Fibroblast of skin of left biceps (primary cell): ENCODE data around the gene ASMT.
"Not testable (repeated sequence)": the region's sequence is repeated elsewhere in the genome, so short reads cannot be mapped to it uniquely, and the experiment has no call there.

Experiments
- DNase-seq, 2 experiments: peaks; one replicate each; pipeline ENCODE4 v3.0.0-alpha.2; 2013; ENCODE audit warnings: low read depth in 2 of 2

Gene ASMT

DNA sequence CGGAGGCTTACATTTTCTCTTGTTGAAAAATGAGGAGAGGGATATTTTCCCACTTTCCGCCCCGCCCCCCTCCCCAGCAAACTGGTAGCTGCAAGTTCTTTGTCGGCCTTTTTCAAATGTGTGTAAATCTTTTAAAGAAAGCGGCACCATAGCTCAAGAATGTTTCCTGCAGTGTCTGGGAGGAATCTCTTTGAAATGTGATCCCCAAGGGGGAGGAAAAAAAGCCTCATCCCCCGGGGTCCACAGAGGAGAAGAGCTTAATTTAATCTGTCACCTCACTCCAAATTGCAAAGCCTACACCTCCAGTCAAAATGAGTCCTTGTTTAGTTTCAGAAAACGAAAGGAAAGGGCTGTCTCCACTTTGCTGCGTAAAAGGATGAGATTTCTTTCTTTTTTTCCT, 34.8 kb downstream of the ASMT start:
- DNase-seq, result no peak

DNA sequence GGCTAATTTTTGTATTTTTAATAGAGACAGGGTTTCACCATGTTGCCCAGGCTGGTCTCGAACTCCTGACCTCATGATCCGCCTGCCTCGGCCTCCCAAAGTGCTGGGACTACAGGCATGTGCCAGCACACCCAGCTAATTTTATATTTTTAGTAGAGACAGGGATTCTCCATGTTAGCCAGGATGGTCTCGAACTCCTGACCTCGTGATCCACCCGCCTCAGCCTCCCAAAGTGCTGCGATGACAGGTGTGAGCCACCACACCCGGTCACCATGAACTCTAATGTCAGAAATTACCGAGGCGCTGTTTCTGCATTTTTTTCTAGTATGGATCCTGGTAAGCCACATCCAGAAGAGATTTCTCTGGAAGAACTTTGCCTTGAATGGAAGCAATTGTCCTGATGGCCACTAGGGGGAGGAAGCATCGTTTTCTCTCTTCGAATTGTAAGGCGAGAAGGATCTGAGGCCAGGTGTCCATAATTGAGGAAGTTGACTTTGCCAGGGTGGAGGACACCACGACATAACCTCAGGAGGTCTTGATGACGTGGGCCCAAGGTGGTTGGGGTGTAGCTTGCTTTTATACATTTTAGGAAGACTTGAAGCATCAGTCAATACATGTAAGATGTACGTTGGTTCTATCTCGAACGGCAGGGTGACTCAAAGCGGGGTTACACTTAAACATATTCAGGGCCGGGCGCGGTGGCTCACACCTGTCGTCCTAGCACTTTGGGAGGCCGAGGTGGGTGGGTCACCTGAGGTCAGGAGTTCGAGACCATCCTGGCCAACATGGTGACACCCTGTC, 37.4 kb downstream of the ASMT start:
- DNase-seq, result not testable (repeated sequence)

DNA sequence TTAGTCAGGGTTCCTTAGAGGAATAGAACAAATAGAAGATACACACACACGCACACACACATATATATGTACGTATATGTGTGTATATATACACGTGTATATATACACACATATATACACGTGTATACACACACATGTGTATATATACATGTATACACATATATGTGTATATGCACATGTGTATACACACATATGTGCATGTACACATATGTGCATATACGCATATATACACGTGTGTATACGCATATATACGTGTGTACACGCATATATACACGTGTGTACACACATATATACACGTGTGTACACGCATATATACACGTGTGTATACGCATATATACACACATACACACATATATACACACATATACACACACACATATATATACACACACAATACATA, 41.5 kb downstream of the ASMT start:
- no peak for DNase-seq

DNA sequence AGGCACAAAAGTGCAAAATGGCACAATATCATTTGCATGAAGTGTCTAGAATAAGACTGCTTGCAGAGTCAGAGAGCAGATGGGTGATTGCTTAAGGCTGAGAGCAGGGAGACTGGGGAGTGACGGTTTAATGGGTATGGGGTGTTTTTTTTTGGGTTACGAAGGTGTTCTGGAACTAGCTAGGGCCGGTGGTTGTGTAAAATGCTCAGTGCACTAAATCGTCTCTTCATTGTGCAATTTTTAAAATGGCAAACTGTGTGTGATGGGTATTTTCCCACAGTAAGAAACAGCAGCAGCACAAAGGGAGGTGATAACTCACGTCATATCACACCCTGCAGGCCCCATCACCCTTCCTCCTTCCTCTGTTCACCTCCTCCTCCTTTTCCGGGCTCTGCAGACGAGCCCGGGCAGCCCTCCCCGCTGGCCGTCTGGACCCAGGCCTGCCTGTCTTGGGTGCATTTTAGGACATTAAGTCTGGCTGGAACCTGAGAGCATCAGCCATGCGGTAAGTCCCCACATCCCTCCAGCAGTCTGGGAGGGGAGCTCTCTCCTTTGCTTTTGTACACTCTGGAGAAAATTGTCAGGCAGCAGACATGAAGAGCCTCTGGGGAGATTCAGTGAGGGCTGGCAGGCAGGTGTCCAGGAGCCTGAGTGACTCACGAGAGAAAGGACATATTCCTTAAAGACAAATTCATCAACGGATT, 42.7 kb downstream of the ASMT start:
- no peak for DNase-seq

DNA sequence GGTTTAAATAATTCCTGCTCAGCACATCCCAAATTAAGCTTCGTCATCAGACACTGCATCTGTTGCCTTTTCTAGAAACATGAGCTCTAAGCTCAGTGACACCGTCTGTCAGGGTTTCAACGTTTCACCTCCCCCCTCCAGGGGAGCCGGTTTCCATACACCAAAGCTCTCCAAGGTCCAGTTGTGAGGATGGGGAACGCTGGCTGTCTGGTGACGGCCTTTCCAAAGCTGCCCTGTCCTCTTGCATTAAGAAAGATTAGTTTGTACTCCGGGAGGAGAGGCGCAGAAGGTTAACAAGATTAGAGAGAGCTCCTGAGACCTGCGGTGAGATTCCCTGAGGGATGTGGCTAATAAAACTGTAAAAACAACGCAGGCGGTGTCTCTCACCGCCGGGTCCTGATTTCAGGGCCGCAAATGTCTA, 43.2 kb downstream of the ASMT start:
- no peak for DNase-seq

DNA sequence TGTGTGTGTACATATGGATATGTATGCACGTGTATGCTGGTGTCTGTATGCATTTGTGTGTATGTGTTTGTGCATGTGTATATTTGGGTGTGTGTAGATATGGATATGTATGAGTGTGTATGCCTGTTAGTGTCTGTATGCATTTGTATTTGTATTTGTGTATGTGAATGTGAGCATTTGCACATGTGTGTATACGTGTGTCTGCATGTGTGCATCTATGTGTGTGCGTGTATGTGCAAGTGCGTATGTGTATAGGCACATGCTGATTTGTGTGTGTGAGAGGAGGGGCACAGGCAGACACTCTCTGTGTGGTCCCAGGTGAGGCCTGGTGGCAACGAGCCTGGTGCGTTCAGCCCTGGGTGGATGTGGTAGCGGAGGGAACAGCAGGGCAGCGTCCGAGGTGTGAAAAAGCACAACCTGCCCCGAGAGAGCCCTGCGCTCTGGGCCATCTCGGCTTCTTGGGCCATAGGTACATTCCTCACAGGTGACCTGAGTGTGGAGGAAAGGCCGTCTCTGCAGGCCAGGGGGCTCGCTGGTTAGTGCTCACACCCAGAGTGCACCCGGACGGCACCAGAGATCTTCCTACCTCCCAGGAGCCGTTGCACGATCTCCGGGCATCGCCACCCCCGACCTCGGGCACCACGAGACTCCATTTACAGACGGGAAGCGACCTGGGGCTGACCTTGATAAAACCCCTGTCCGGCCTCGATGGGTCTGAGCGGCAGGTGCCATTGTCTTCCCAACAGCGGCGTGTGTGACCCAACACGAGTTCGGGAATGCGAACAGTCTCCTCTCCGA, 45.0 kb downstream of the ASMT start:
- no peak for DNase-seq

DNA sequence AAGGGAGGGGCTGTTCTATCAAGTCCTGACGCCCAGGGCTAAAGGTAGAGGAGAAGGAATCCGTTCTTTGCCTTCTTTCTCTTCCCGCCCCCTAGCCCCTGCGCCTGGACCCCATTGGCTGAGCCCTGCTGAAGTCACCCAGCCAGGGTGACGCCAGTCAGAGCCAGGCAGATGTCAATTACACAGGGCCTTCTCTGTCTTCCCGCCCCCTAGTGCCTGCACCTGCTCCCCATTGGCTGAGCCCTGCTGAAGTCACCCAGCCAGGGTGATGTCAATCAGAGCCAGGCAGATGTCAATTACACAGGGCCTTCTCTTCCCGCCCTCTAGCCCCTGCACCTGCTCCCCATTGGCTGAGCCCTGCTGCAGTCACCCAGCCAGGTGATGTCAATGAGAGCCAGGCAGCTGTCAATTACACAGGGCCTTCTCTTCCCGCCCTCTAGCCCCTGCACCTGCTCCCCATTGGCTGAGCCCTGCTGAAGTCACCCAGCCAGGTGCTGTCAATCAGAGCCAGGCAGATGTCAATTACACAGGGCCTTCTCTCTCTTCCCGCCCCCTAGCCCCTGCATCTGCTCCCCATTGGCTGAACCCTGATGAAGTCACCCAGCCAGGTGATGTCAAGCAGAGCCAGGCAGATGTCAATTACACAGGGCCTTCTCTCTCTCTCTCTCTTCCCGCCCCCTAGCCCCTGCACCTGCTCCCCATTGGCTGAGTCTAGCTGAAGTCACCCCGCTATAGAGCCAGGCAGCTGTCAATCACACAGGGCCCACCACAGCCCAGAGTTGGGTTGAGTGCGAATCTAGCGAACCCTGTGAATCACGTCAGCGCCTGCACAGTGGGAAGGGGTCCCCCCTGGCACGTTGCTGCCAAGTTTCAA, 46.4 kb downstream of the ASMT start:
- DNase-seq, result no peak

DNA sequence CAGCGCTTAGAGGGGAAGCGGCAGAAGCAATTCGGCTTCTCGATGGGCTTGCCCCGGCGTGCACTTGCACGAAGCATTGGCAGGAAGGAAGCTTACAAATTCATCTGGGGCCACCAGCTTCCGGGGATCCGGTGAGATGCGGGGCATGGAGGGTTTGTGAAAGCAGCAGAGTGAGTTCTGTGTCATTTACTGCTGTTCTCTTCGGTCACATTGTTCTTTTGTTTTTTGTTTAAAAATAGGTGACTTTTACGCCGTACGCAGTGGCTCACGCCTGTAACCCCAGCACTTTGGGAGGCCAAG, 47.0 kb downstream of the ASMT start:
- no peak for DNase-seq

DNA sequence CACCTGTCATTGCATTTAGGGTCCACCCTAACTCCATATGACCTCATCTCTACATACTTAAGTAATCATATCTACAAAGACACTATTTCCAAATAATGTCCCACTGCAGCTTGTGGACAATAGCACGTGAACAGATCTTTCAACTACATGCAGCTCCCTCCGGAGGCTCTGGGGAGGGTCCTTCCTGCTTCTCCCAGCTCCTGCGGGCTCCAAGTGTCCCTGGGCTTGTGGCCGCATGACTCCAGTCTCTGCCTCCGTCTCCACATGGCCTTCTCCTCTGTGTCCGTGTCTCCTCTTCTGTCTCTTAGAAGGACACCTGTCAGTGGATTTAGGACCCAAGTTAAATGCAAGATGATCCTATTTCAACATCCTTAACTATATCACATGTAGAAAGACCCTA, 52.7 kb downstream of the ASMT start:
- no peak for DNase-seq

DNA sequence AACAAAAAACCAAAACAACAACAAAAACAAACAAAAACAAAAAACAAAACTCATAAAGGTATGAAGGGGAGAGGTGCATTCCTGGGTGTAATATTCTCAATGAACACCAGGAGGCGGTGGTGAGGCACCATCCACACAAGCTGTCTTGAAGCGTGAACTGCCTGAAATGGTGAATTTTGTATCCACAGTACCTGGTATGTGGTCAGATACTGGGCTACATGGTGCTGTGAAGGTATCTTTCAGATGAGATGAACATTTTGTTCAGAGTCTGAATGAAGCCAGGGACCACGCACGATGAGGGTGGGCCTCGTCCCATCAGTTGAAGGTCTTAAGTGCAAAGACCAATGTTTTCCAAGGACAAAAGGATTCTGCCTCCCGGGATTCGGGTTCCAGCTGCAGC, 58.5 kb downstream of the ASMT start:
- no peak for DNase-seq

DNA sequence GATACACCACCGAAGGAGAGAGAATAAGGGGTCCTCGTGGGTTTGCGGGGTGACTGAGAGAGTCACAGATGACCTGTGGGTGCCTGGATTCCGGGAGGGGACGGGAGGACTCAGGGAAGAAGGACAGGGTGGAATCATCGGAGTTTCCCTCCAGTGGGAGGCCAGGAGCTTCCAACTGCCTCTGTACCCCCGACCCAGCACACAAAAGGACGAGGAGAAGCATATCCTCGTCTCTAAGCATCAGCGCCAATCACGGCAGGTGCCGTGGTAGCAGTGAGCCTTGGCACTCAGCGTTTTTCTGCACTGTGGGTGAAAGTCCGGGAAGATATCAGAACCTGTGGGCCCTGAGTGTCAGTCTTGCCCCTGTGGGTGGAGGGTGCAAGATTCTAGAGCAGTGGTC, 62.0 kb downstream of the ASMT start:
- DNase-seq, result no peak

DNA sequence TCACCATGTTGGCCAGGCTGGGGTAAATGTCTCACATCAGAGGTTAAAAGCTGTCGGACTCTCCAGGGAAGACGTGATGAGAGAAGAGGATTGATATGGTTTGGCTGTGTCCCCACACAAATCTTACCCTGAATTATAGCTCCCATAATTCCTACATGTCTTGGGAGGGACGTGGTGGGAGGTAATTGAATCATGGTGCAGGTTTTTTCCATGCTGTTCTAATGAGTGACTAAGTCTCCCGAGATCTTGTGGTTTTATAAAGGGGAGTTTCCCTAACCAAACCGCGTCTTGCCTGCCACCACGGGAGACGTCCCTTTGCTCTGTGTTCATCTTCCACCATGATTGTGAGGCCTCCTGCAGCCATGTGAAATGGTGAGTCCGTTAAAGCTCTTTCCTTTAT, 64.4 kb downstream of the ASMT start:
- no peak for DNase-seq

DNA sequence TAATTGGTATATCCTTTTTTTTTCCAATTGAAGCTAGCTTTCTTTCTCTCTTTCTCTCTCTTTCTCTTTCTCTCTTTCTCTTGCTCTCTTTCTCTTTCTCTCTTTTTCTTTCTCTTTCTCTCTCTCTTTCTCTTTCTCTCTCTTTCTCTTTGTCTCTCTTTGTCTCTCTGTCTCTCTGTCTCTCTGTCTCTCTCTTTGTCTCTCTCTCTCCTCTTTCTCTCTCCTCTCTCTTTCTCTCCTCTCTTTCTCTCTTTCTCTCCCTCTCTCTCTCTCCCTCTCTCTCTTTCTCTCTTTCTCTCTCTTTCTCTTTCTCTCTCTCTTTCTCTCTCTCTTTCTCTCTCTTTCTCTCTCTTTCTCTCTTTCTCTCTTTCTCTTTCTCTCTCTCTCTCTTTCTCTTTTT, 66.6 kb downstream of the ASMT start:
- no peak for DNase-seq

DNA sequence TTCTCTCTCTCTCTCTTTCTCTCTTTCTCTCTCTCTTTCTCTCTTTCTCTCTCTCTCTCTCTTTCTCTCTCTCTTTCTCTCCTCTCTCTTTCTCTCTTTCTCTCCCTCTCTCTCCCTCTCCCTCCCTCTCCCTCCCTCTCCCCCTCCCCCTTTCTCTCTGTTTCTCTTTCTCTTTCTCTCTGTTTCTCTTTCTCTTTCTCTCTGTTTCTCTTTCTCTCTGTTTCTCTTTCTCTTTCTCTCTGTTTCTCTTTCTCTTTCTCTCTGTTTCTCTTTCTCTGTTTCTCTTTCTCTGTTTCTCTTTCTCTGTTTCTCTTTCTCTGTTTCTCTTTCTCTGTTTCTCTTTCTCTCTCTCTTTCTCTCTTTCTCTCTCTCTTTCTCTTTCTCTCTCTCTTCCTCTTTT, 67.0 kb downstream of the ASMT start:
- not testable (repeated sequence) for DNase-seq

DNA sequence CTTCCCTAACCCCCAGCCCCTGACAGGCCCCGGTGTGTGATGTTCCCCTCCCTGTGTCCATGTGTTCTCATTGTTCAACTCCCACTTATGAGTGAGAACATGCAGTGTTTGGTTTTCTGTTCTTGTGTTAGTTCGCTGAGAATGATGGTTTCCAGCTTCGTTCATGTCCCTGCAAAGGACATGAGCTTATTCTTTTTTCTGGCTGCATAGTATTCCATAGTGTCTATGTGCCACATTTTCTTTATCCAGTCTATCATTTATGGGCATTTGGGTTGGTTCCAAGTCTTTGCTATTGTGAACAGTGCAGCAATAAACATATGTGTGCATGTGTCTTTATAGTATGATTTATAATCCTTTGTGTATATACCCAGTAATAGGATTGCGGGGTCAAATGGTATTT, 67.6 kb downstream of the ASMT start:
- DNase-seq, result not testable (repeated sequence)

DNA sequence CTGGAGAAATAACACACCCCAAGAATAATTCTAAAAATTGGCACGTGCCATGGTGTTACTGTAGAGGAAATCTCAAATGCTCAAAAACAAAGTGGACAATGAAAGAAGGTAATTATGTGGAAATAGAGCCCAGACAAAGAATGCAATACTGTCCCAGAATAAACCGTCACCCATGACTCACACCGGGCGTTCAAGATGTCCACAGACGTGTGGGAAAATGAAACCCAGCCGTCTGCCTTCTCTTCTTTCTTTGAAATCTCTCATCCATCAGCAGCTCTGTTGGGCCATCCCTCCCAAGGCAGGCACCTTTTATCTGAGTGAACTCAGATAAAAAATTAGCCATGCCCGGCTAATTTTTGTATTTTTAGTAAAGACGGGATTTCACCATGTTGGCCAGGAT, 70.0 kb downstream of the ASMT start:
- not testable (repeated sequence) for DNase-seq

DNA sequence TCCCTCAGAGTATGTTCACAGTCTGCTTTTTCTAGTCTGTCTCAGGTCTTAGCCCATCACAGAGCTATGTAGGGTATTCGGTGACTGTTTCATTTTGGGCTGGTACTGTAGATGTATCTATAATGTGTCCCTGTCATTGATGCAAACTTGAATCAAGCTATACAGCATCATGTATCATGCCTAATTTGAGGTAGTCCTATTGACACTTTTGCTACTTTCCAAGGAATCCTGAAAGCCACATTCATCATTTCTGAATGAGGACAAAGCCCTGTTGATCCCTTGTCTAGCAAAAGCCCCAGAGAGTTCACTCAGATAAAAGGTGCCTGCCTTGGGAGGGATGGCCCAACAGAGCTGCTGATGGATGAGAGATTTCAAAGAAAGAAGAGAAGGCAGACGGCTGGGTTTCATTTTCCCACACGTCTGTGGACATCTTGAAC, 70.6 kb downstream of the ASMT start:
- DNase-seq, result not testable (repeated sequence)

DNA sequence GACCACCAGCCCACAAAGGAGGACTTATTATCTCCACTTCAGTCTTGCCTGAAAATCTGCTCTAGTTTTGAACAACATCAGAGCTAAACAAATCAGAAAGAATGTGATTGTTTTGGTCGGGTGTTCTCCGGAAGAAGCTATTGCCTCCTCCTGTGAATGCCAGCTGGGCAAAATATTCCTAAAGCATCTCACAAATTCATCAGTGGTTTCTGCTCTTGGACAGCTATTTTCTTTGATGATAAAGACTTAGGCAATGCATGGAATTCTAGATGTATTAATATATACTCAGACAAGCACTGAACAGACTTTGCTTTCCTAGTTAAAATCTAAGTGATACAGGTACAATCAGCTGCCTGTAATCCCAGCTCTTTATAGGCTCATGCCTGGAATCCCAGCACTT, 71.8 kb downstream of the ASMT start:
- no peak for DNase-seq
